ENCODE results near the gene SPOP. TPM values are rescaled to one million over a fixed set of nuclear protein-coding genes. Genes with fewer than 3 reads are reported as not detected.
"Not testable (repeated sequence)": the region's sequence is repeated elsewhere in the genome, so short reads cannot be mapped to it uniquely, and the experiment has no call there.

The SPOP gene
- total and polyA plus RNA-seq, 2 of the 4 experiments (the other 2 are of a cell fraction): 24.9 to 47.5 TPM

DNA sequence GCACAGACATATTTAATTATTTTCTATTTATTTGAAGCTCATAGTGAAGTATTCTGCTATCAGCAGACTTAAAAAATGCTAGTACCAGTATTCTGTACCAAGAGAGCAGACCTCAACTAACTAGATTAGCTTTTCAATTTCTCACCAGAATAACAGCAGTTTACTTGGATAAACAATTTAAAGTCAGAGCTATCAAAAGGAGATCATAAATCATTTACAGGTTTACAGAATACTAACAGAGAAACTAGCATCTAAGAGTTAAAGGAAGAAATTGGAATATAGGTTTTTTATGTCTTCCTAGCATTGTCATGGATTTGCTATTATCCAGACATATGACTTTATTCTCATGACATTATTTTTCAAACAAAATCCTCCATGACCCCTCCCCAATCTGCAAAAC is 3.4 kb downstream of the SPOP start:
- H4K91ac ChIP-seq (ENCODE audit: insufficient read depth, low read depth, low read length): no peak overlapping the region
- in situ Hi-C loops (cut with MboI; ENCODE audit: low sequenced_read_pairs): no loop called here
- H2BK120ac ChIP-seq (ENCODE audit: low read depth, low read length): no peak overlapping the region
- no peak overlapping the region for H2AK9ac ChIP-seq (replicated peaks; ENCODE audit: low read depth, low read length, poor library complexity)
- intact Hi-C loops (cut with micrococcal nuclease): no loop called here
- no TSS peak for BruUV-seq (replicated peaks)
- no peak overlapping the region for H3K56ac ChIP-seq (ENCODE audit: extremely low read depth, insufficient read depth, low read length)
- no peak overlapping the region for H3K4ac ChIP-seq (ENCODE audit: low read depth, low read length)
- H4K20me1 ChIP-seq (ENCODE audit: insufficient read depth, low read length): peaks cover 37% of the 10 kb centered on the region
- no peak overlapping the region for H3K27ac ChIP-seq (ENCODE audit: insufficient read depth, low read length)
- H3K9me1 ChIP-seq (ENCODE audit: insufficient read depth, low read length): 0 out of 2 replicates have a peak, but pooled peaks cover 2% of the 10 kb centered on the region
- no peaks in the 10 kb centered on the region for H3K9me3 ChIP-seq (ENCODE audit: control insufficient read depth, insufficient read depth, low read length)
- no peak overlapping the region for H3K9ac ChIP-seq (ENCODE audit: low read depth, low read length)
- no peak overlapping the region for H3K4me2 ChIP-seq (ENCODE audit: low read depth, low read length)
- H2AK5ac ChIP-seq (ENCODE audit: low read depth, low read length): no peak overlapping the region
- no peak overlapping the region for H2BK15ac ChIP-seq (ENCODE audit: low read depth, low read length)
- dilution Hi-C loops (cut with HindIII; ENCODE audit: low sequenced_read_pairs, unreplicated experiment): no loop called here
- peaks cover 4% of the 10 kb centered on the region; the same call in 1 of the 2 replicates for H3K4me1 ChIP-seq (ENCODE audit: control insufficient read depth, insufficient read depth, low read length)
- H2BK20ac ChIP-seq (ENCODE audit: low read depth, low read length): no peak overlapping the region
- no peak overlapping the region for H4K8ac ChIP-seq (ENCODE audit: low read depth in 2 of 2, low read length in 2 of 2)
- H3K4me3 ChIP-seq (ENCODE audit: insufficient read depth, low read depth, low read length): no peak overlapping the region
- no peaks in the 10 kb centered on the region for H3K36me3 ChIP-seq (ENCODE audit: control insufficient read depth, insufficient read depth, low read length)
- H2BK5ac ChIP-seq (ENCODE audit: low read depth, low read length, poor library complexity, severe bottlenecking): no peak overlapping the region
- H2AFZ ChIP-seq (replicated peaks; ENCODE audit: low read length, poor library complexity): no peak overlapping the region
- ATAC-seq (ENCODE audit: low read depth): no peak
- H3K27me3 ChIP-seq (ENCODE audit: control insufficient read depth, insufficient read depth, low read length): no peaks in the 10 kb centered on the region
- H3K14ac ChIP-seq (replicated peaks; ENCODE audit: low read depth, low read length): no peak overlapping the region
- peaks cover 25 to 54% of the 10 kb centered on the region in 2 experiments for H3K79me1 ChIP-seq (ENCODE audit: low read depth in 1 of 2, low read length in 2 of 2)
- no peak overlapping the region for H4K5ac ChIP-seq (ENCODE audit: low read depth, low read length)
- ChIA-PET POLR2A (ENCODE audit: unreplicated experiment) (no interaction called here), CTCF (interaction anchor here (0.7 to 1.1 kb wide), 2 partner anchors 11 to 104 kb away, joined by 3 read pairs; no protein-coding TSS in a partner anchor)
- no peak overlapping the region for H3K23ac ChIP-seq (ENCODE audit: low read depth, low read length)
- DNase-seq: no peak
- H3K18ac ChIP-seq (ENCODE audit: low read depth, low read length): no peak overlapping the region
- TF ChIP-seq RAD21 (IDR thresholded peaks at IDR 0.05; ENCODE audit: low read length) (no peak), NFE2L2 (IDR thresholded peaks at IDR 0.05; ENCODE audit: low read depth, low read length) (no peak), CHD1 (IDR thresholded peaks at IDR 0.05; ENCODE audit: low read depth, low read length) (no peak)
- TF ChIP-seq, protein P1, sequence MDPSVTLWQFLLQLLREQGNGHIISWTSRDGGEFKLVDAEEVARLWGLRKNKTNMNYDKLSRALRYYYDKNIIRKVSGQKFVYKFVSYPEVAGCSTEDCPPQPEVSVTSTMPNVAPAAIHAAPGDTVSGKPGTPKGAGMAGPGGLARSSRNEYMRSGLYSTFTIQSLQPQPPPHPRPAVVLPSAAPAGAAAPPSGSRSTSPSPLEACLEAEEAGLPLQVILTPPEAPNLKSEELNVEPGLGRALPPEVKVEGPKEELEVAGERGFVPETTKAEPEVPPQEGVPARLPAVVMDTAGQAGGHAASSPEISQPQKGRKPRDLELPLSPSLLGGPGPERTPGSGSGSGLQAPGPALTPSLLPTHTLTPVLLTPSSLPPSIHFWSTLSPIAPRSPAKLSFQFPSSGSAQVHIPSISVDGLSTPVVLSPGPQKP (IDR thresholded peaks at IDR 0.05; ENCODE audit: borderline replicate concordance, low read depth, low read length): no peak
- TF ChIP-seq, protein P2, sequence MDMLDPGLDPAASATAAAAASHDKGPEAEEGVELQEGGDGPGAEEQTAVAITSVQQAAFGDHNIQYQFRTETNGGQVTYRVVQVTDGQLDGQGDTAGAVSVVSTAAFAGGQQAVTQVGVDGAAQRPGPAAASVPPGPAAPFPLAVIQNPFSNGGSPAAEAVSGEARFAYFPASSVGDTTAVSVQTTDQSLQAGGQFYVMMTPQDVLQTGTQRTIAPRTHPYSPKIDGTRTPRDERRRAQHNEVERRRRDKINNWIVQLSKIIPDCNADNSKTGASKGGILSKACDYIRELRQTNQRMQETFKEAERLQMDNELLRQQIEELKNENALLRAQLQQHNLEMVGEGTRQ (IDR thresholded peaks at IDR 0.05; ENCODE audit: low read depth, low read length): no peak

DNA sequence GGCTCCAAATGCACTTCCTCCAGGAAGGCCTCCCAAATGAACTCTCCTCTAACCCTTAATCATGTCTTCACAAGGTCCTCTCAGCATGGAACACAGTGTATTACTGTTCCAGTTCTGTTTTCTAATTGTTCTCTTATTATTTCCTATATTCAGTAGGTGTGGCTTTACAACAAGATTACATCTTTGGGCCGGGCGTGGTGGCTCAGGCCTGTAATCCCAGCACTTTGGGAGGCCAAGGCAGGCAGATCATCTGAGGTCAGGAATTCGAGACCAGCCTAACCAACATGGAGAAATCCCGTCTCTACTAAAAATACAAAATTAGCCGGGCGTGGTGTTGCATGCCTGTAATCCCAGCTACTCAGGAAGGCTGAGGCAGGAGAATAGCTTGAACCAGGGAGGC is 4.2 kb downstream of the SPOP start:
- ATAC-seq (ENCODE audit: low read depth); H3K14ac ChIP-seq (replicated peaks; ENCODE audit: low read depth, low read length); H3K4me3 ChIP-seq (ENCODE audit: insufficient read depth, low read depth, low read length); H3K27ac ChIP-seq (ENCODE audit: insufficient read depth, low read length); H3K27me3 ChIP-seq (ENCODE audit: control insufficient read depth, insufficient read depth, low read length); H2BK5ac ChIP-seq (ENCODE audit: low read depth, low read length, poor library complexity, severe bottlenecking); H3K56ac ChIP-seq (ENCODE audit: extremely low read depth, insufficient read depth, low read length); H3K9me3 ChIP-seq (ENCODE audit: control insufficient read depth, insufficient read depth, low read length); H4K91ac ChIP-seq (ENCODE audit: insufficient read depth, low read depth, low read length); H4K5ac ChIP-seq (ENCODE audit: low read depth, low read length); H2AK5ac ChIP-seq (ENCODE audit: low read depth, low read length); H3K9me1 ChIP-seq (ENCODE audit: insufficient read depth, low read length); POLR2A ChIA-PET (ENCODE audit: unreplicated experiment); H4K8ac ChIP-seq (ENCODE audit: low read depth in 2 of 2, low read length in 2 of 2); BruUV-seq (replicated peaks); H3K36me3 ChIP-seq (ENCODE audit: control insufficient read depth, insufficient read depth, low read length); H3K4me1 ChIP-seq (ENCODE audit: control insufficient read depth, insufficient read depth, low read length); H3K4ac ChIP-seq (ENCODE audit: low read depth, low read length); DNase-seq; dilution Hi-C loops (cut with HindIII; ENCODE audit: low sequenced_read_pairs, unreplicated experiment); H3K23ac ChIP-seq (ENCODE audit: low read depth, low read length); H2BK20ac ChIP-seq (ENCODE audit: low read depth, low read length); intact Hi-C loops (cut with micrococcal nuclease); H2BK120ac ChIP-seq (ENCODE audit: low read depth, low read length); H3K9ac ChIP-seq (ENCODE audit: low read depth, low read length); in situ Hi-C loops (cut with MboI; ENCODE audit: low sequenced_read_pairs); H3K18ac ChIP-seq (ENCODE audit: low read depth, low read length); H2AK9ac ChIP-seq (replicated peaks; ENCODE audit: low read depth, low read length, poor library complexity); H2AFZ ChIP-seq (replicated peaks; ENCODE audit: low read length, poor library complexity); H2BK15ac ChIP-seq (ENCODE audit: low read depth, low read length); H3K4me2 ChIP-seq (ENCODE audit: low read depth, low read length): not testable (repeated sequence)
- peaks cover 37% of the 10 kb centered on the region for H4K20me1 ChIP-seq (ENCODE audit: insufficient read depth, low read length)
- WGBS, 2 experiments (ENCODE audit: extremely low coverage in 2 of 2, insufficient read length in 1 of 2): 100% methylated on average over 2 of the region's 6 CpGs; no CpG with 5 or more reads in 1 of the 2 experiments
- peaks cover 25 to 54% of the 10 kb centered on the region in 2 experiments for H3K79me1 ChIP-seq (ENCODE audit: low read depth in 1 of 2, low read length in 2 of 2)
- CTCF ChIA-PET: interaction anchor here (1.1 kb wide), 1 partner anchor 10 kb away, joined by 3 read pairs; no protein-coding TSS in a partner anchor
